Ammon's horn (tissue), 1 donor: ENCODE results near the gene RAB23.

Experiments
- DNase-seq: peaks from one replicate; pipeline ENCODE4 v3.0.0-alpha.2; 2016; ENCODE audit warnings: low spot score

Gene RAB23

GRCh38 chr6:57242505-57242904, 20.4 kb upstream of the RAB23 start:
- DNase-seq: no peak

- DNase-seq: no peak
Measured at GRCh38 chr6:57226221-57226620, 4.1 kb upstream of the RAB23 start.

- no peak for DNase-seq
Measured at GRCh38 chr6:57224769-57225515, 2.8 kb upstream of the RAB23 start.

GRCh38 chr6:57222743-57223077, 603 bp upstream of the RAB23 start:
- no peak for DNase-seq

GRCh38 chr6:57221191-57221935, 744 bp downstream of the RAB23 start:
- peak; percentile 67 for DNase-seq

- DNase-seq: no peak
Measured at GRCh38 chr6:57220083-57220703, 1.9 kb downstream of the RAB23 start.

GRCh38 chr6:57217270-57217669, 4.8 kb downstream of the RAB23 start:
- no peak for DNase-seq

- DNase-seq: peak; percentile 24
Measured at GRCh38 chr6:57216235-57217101, 5.6 kb downstream of the RAB23 start.

GRCh38 chr6:57215260-57215659, 6.8 kb downstream of the RAB23 start:
- no peak for DNase-seq

- DNase-seq: no peak
Measured at GRCh38 chr6:57210060-57210459, 12.0 kb downstream of the RAB23 start.

- DNase-seq: no peak
Measured at GRCh38 chr6:57209030-57209429, 13.1 kb downstream of the RAB23 start.

GRCh38 chr6:57207872-57208271, 14.2 kb downstream of the RAB23 start:
- no peak for DNase-seq

- DNase-seq: no peak
Measured at GRCh38 chr6:57207141-57207540, 15.0 kb downstream of the RAB23 start.

- no peak for DNase-seq
Measured at GRCh38 chr6:57205550-57206328, 16.4 kb downstream of the RAB23 start.

- no peak for DNase-seq
Measured at GRCh38 chr6:57201718-57202117, 20.4 kb downstream of the RAB23 start.

- no peak for DNase-seq
Measured at GRCh38 chr6:57198926-57199636, 23.0 kb downstream of the RAB23 start.

GRCh38 chr6:57195457-57195856, 26.6 kb downstream of the RAB23 start:
- no peak for DNase-seq

GRCh38 chr6:57193177-57193576, 28.9 kb downstream of the RAB23 start:
- no peak for DNase-seq

GRCh38 chr6:57190140-57190539, 32.0 kb downstream of the RAB23 start:
- no peak for DNase-seq

- no peak for DNase-seq
Measured at GRCh38 chr6:57183336-57183735, 38.8 kb downstream of the RAB23 start.

- no peak for DNase-seq
Measured at GRCh38 chr6:57182017-57182432, 40.1 kb downstream of the RAB23 start.
